A549 (cell line): ENCODE measurements around the gene DPEP3. TPM values are rescaled to one million over a fixed set of nuclear protein-coding genes. Genes with fewer than 3 reads are reported as not detected.

ENCODE experiments used
- ATAC-seq, 2 experiments: fragments of 200-7000 bp in 1 of 2; fragments of >200 bp in 1 of 2; cut with Nextera tagmentation in 1 of 2; cut with Tn5 transposase in 1 of 2; 3 replicates each; pipeline versions ENCODE4 v1.8.0 to v1.9.1; 2018 to 2020; ENCODE audit warnings: mild to moderate bottlenecking in 1 of 2, moderate library complexity in 1 of 2
- CTCF ChIA-PET: fragments of 300-600 bp; sonication (Branson Sonifier 250); formaldehyde crosslinking; extraction: SDS; loops from one replicate; lab custom pipeline; 2021; ENCODE audit warnings: antibody characterized with exemption, inconsistent platforms; lab: Yijun Ruan, JAX
- POLR2A ChIA-PET: fragments of 350-600 bp; formaldehyde crosslinking; extraction: SDS; loops from one replicate; lab custom pipeline; 2021; ENCODE audit warnings: antibody characterized with exemption, inconsistent platforms; lab: Yijun Ruan, JAX
- DNase-seq, 2 experiments: peaks; one replicate each; pipeline versions ENCODE4 v3.0.0 to v3.0.0-alpha.2; 2011 to 2016; ENCODE audit warnings: low read depth in 1 of 2, low spot score in 1 of 2
- FAIRE-seq: peaks from 2 replicates; lab custom pipeline; 2011; peaks lifted over from hg19 to GRCh38; lab: Jason Lieb, UNC
- H3K27ac ChIP-seq, 2 experiments: fragments of >200 bp; sonication (Bioruptor Twin); formaldehyde crosslinking; 3 replicates each; pipeline ENCODE4 v1.5.1; 2016 to 2017
- H3K4me1 ChIP-seq: fragments of >200 bp; sonication (Bioruptor Twin); formaldehyde crosslinking; 3 replicates; pipeline ENCODE4 v1.6.1; 2016
- H3K4me2 ChIP-seq: fragments of >200 bp; sonication (Bioruptor Twin); formaldehyde crosslinking; 3 replicates; pipeline ENCODE4 v1.6.1; 2016
- H3K4me3 ChIP-seq: fragments of >200 bp; sonication (Bioruptor Twin); formaldehyde crosslinking; 3 replicates; pipeline ENCODE4 v1.5.1; 2016
- H3K9me3 ChIP-seq: fragments of >200 bp; sonication (Bioruptor Twin); formaldehyde crosslinking; 3 replicates; pipeline ENCODE4 v1.6.1; 2016
- CBX8 ChIP-seq: fragments of 200-600 bp; sonication (generic); IDR thresholded peaks from 2 replicates; pipeline ENCODE4 v1.6.1; 2016
- CEBPB ChIP-seq, 2 experiments: fragments of >200 bp in 1 of 2; sonication (Bioruptor Twin) in 1 of 2; formaldehyde crosslinking in 1 of 2; IDR thresholded peaks; 2 replicates each; pipeline ENCODE4 v1.6.1; 2012 to 2016
- CHD2 ChIP-seq: fragments of 150-350 bp; IDR thresholded peaks from 2 replicates; pipeline ENCODE4 v1.6.1; 2014; ENCODE audit warnings: low read length; ENCODE audit not compliant: partially characterized antibody
- CTCF ChIP-seq: fragments of >200 bp; sonication (Bioruptor Twin); formaldehyde crosslinking; IDR thresholded peaks from 3 replicates; pipeline ENCODE4 v1.5.1; 2016
- EHF ChIP-seq: fragments of 250-450 bp; sonication (Bioruptor Pico); IDR thresholded peaks from 2 replicates; pipeline ENCODE4 v1.5.0; 2020; ENCODE audit warnings: mild to moderate bottlenecking
- EHMT2 ChIP-seq: fragments of 200-600 bp; sonication (generic); IDR thresholded peaks from 2 replicates; pipeline ENCODE4 v1.6.1; 2016; ENCODE audit warnings: antibody characterized with exemption, low read depth, mild to moderate bottlenecking, moderate library complexity
- ELK1 ChIP-seq: fragments of 150-350 bp; IDR thresholded peaks from 2 replicates; pipeline ENCODE4 v1.6.1; 2014; ENCODE audit warnings: low read depth, mild to moderate bottlenecking, low read length
- EP300 ChIP-seq, 2 experiments: fragments of >200 bp; sonication (Bioruptor Twin); formaldehyde crosslinking; IDR thresholded peaks; 2 replicates in 1 of 2; 3 replicates in 1 of 2; pipeline ENCODE4 v1.6.1; 2016 to 2017
- ESRRA ChIP-seq: fragments of 150-350 bp; IDR thresholded peaks from 2 replicates; pipeline ENCODE4 v1.6.1; 2014; ENCODE audit warnings: mild to moderate bottlenecking, low read length, borderline replicate concordance
- GATA3 ChIP-seq: IDR thresholded peaks from 2 replicates; pipeline ENCODE4 v1.6.1; 2012; ENCODE audit warnings: borderline replicate concordance
- HDAC2 ChIP-seq: fragments of 200-600 bp; sonication (generic); IDR thresholded peaks from 2 replicates; pipeline ENCODE4 v1.6.1; 2016
- HEYL ChIP-seq: fragments of 250-450 bp; sonication (Bioruptor Pico); IDR thresholded peaks from 2 replicates; pipeline ENCODE4 v1.8.0; 2021; ENCODE audit warnings: mild to moderate bottlenecking, moderate library complexity
- JUN ChIP-seq, 2 experiments: fragments of >200 bp; sonication (Bioruptor Twin); formaldehyde crosslinking; IDR thresholded peaks; 2 replicates in 1 of 2; 3 replicates in 1 of 2; pipeline ENCODE4 v1.6.1; 2016 to 2017
- KDM1A ChIP-seq: fragments of 200-600 bp; sonication (generic); IDR thresholded peaks from 2 replicates; pipeline ENCODE4 v1.6.1; 2016; ENCODE audit warnings: low read depth, mild to moderate bottlenecking
- KDM5A ChIP-seq: fragments of 200-600 bp; sonication (generic); IDR thresholded peaks from 2 replicates; pipeline ENCODE4 v1.6.1; 2016; ENCODE audit warnings: antibody characterized with exemption, mild to moderate bottlenecking
- MAX ChIP-seq: IDR thresholded peaks from 2 replicates; pipeline ENCODE4 v1.6.1; 2012
- NPAS2 ChIP-seq: fragments of 250-450 bp; sonication (Bioruptor Pico); IDR thresholded peaks from 2 replicates; pipeline ENCODE4 v1.8.0; 2022; ENCODE audit warnings: mild to moderate bottlenecking, moderate library complexity, borderline replicate concordance
- NR3C1 ChIP-seq: fragments of >200 bp; sonication (Bioruptor Twin); formaldehyde crosslinking; IDR thresholded peaks from 3 replicates; pipeline ENCODE4 v1.6.1; 2017
- PHF8 ChIP-seq: fragments of 200-600 bp; sonication (generic); IDR thresholded peaks from 2 replicates; pipeline ENCODE4 v1.6.1; 2016; ENCODE audit warnings: low read depth, mild to moderate bottlenecking, antibody characterized with exemption, moderate library complexity, borderline replicate concordance
- POLR2A ChIP-seq: IDR thresholded peaks from 2 replicates; pipeline ENCODE4 v1.6.1; 2012; ENCODE audit warnings: mild to moderate bottlenecking, low read length
- RAD21 ChIP-seq, 2 experiments: fragments of >200 bp in 1 of 2; sonication (Bioruptor Twin) in 1 of 2; formaldehyde crosslinking in 1 of 2; IDR thresholded peaks in 1 of 2; conservative IDR thresholded peaks in 1 of 2; 2 replicates in 1 of 2; 3 replicates in 1 of 2; pipeline ENCODE4 v1.6.1; 2012 to 2018; ENCODE audit warnings: inconsistent platforms in 1 of 2
- RFX5 ChIP-seq: fragments of 450-650 bp; IDR thresholded peaks from 2 replicates; pipeline ENCODE4 v1.7.1; 2014; ENCODE audit warnings: antibody characterized with exemption, mild to moderate bottlenecking, moderate library complexity
- RNF2 ChIP-seq: fragments of 200-600 bp; sonication (generic); IDR thresholded peaks from 2 replicates; pipeline ENCODE4 v1.6.1; 2016; ENCODE audit warnings: low read depth, mild to moderate bottlenecking, antibody characterized with exemption, moderate library complexity, borderline replicate concordance
- SREBF2 ChIP-seq: fragments of 450-650 bp; IDR thresholded peaks from 2 replicates; pipeline ENCODE4 v1.6.1; 2014; ENCODE audit warnings: mild to moderate bottlenecking, moderate library complexity
- TFCP2L1 ChIP-seq: fragments of 250-450 bp; sonication (Bioruptor Pico); IDR thresholded peaks from 2 replicates; pipeline ENCODE4 v1.5.0; 2021; ENCODE audit warnings: mild to moderate bottlenecking
- TP53 ChIP-seq: fragments of 250-450 bp; sonication (Bioruptor Pico); IDR thresholded peaks from 2 replicates; pipeline ENCODE4 v1.5.0; 2021; ENCODE audit warnings: mild to moderate bottlenecking, moderate library complexity
- USF2 ChIP-seq: fragments of 450-650 bp; IDR thresholded peaks from 2 replicates; pipeline ENCODE4 v1.6.1; 2014; ENCODE audit warnings: antibody characterized with exemption
- ZC3H11A ChIP-seq: fragments of 450-650 bp; IDR thresholded peaks from 2 replicates; pipeline ENCODE4 v1.6.1; 2014; ENCODE audit warnings: antibody characterized with exemption, mild to moderate bottlenecking
- ZFP36 ChIP-seq: fragments of 450-650 bp; IDR thresholded peaks from 2 replicates; pipeline ENCODE4 v1.6.1; 2014; ENCODE audit warnings: borderline replicate concordance; ENCODE audit not compliant: partially characterized antibody
- WGBS: methylation state at CpG from one replicate; pipeline ENCODE4 v1.1.6; 2017; ENCODE audit errors: missing lambda C conversion rate; 5-methylcytosine and 5-hydroxymethylcytosine counted together
- polyA plus RNA-seq, 4 experiments: library from polyadenylated mRNA; depleted of rRNA in 3 of 4; stranded (reverse); fragments of >200 nt; fragmentation: RNase III in 1 of 4; extraction: RNeasy Plus Mini Kit Qiagen cat#74134 plus additional on column Dnase treatment in 1 of 4; gene quantifications; 2 replicates in 3 of 4; 3 replicates in 1 of 4; pipeline ENCODE4 v1.2.3, GENCODE V29; 2011 to 2017

The DPEP3 gene
- polyA plus RNA-seq, 2 of the 4 experiments (the other 2 are of a cell fraction): not detected

GRCh38 chr16:68022278-68022727 lies 42.0 kb upstream of the DPEP3 start:
- ChIA-PET POLR2A (interaction anchor here (1.0 to 2.4 kb wide), 3 partner anchors 20 to 216 kb away, joined by 3 to 9 read pairs (median 6); partner anchors contain the start of genes NFATC3, RANBP10 and TSNAXIP1), CTCF (interaction anchor here (1.3 to 3.6 kb wide), 3 partner anchors 9 to 23 kb away, joined by 3 to 18 read pairs (median 4); partner anchors contain the start of gene DPEP2)
- ATAC-seq (peak; percentile 10 to 36; a peak in 3 of 6 replicates), DNase-seq (no peak), FAIRE-seq (no peak)
- H3K9me3 ChIP-seq: no peaks in the 10 kb centered on the region
- 5% methylated on average over 7 of the region's 19 CpGs for WGBS
- H3K4me3 ChIP-seq: peak overlapping the region; percentile 99
- peak overlapping the region; percentile 100 for H3K4me2 ChIP-seq
- H3K4me1 ChIP-seq: peaks cover 19% of the 10 kb centered on the region
- H3K27ac ChIP-seq: peak overlapping the region; percentile 92 to 98
- TF ChIP-seq SREBF2 (no peak), ESRRA (no peak), NPAS2 (no peak), CHD2 (no peak), CEBPB (IDR thresholded peaks at IDR 0.05) (no peak), MAX (no peak), JUN (IDR thresholded peaks at IDR 0.05) (no peak), ELK1 (no peak), RAD21 (conservative IDR thresholded peaks at IDR 0.05 in 1 of 2, IDR thresholded peaks at IDR 0.05 in 1 of 2) (no peak), RNF2 (no peak), NR3C1 (no peak)

GRCh38 chr16:68021490-68021889 lies 41.2 kb upstream of the DPEP3 start:
- no peak for FAIRE-seq
- DNase-seq: no peak
- CTCF ChIA-PET: interaction anchor here (3.6 kb wide), 1 partner anchor 19 kb away, joined by 18 read pairs; no protein-coding TSS in a partner anchor
- Histone ChIP-seq H3K9me3 (no peaks in the 10 kb centered on the region), H3K4me3 (no peak overlapping the region; the same call in 2 of the 3 replicates), H3K4me2 (peak overlapping the region; percentile 100), H3K27ac (no peak overlapping the region), H3K4me1 (peaks cover 19% of the 10 kb centered on the region)
- POLR2A ChIA-PET: interaction anchor here (2.4 kb wide), 1 partner anchor 19 kb away, joined by 6 read pairs; no protein-coding TSS in a partner anchor
- no peak for TF ChIP-seq KDM5A
- no peak for TF ChIP-seq JUN (IDR thresholded peaks at IDR 0.05)
- no peak for TF ChIP-seq RAD21 (conservative IDR thresholded peaks at IDR 0.05 in 1 of 2, IDR thresholded peaks at IDR 0.05 in 1 of 2)
- TF ChIP-seq USF2: no peak
- no peak for TF ChIP-seq GATA3
- TF ChIP-seq CTCF: no peak
- WGBS: 93% methylated on average over 8 of the region's 10 CpGs
- no peak for ATAC-seq

GRCh38 chr16:68019167-68019680 lies 38.9 kb upstream of the DPEP3 start:
- ChIA-PET CTCF (interaction anchor here (0.6 to 1.6 kb wide), 4 partner anchors 12 to 106 kb away, joined by 3 to 5 read pairs (median 3); no protein-coding TSS in a partner anchor), POLR2A (no interaction called here)
- FAIRE-seq (no peak), ATAC-seq (no peak), DNase-seq (no peak)
- 72% methylated on average over 8 of the region's 8 CpGs for WGBS
- no peak overlapping the region for H3K27ac ChIP-seq
- TF ChIP-seq USF2 (no peak), EHF (CRISPR knock-in tag) (no peak), TFCP2L1 (no peak), TP53 (no peak), ZFP36 (no peak), HEYL (CRISPR knock-in tag) (no peak), HDAC2 (no peak), EHMT2 (no peak), EP300 (IDR thresholded peaks at IDR 0.05) (no peak), ZC3H11A (no peak), GATA3 (no peak), PHF8 (no peak), POLR2A (no peak), KDM1A (no peak), RAD21 (conservative IDR thresholded peaks at IDR 0.05 in 1 of 2, IDR thresholded peaks at IDR 0.05 in 1 of 2) (no peak), CBX8 (no peak), RFX5 (no peak)
- H3K4me3 ChIP-seq: no peak overlapping the region
- no peak overlapping the region for H3K4me2 ChIP-seq
- H3K9me3 ChIP-seq: no peaks in the 10 kb centered on the region
- H3K4me1 ChIP-seq: peaks cover 15% of the 10 kb centered on the region
